HG02981 (cell line): ENCODE results near the gene UFSP2.

ENCODE experiments used
- ATAC-seq: cut with Tn5 transposase; IDR thresholded peaks from one replicate; pipeline ENCODE4 v1.9.1; 2021; ENCODE audit warnings: mild to moderate bottlenecking, moderate library complexity; ENCODE audit not compliant: unreplicated experiment

UFSP2 gene

DNA sequence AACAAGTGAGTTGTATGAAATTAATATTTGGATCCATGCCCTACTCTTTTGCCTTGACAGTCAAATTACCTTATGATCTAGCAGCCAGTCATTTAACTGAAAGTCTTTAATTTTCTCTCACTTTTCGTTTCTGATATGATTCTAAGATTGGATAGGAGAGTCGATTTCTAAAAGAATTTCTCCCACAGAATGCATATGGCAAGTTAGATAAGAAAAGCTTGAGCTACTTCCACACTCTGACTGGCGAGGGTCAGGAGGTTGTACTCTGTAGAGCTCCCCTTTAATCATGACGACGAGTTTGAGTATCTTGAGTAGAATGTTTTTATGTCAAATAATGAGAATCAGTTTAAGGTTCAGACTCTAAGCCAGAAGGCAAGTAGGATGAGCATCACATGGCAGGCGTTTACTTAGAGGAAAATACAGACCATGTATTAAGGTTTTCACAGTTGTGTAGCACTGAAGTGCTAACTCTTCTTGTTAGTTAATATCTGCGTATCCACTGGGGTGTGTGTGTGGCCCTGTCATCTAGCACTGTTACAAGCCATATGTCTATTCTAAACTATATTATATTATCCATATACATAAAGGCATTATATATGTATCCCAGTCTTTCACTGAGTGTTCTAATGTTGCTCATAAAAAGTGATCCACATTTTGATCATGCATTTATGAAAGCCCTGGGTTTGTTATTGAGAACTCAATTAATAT is 67.9 kb downstream of the UFSP2 start:
- no peak for ATAC-seq

DNA sequence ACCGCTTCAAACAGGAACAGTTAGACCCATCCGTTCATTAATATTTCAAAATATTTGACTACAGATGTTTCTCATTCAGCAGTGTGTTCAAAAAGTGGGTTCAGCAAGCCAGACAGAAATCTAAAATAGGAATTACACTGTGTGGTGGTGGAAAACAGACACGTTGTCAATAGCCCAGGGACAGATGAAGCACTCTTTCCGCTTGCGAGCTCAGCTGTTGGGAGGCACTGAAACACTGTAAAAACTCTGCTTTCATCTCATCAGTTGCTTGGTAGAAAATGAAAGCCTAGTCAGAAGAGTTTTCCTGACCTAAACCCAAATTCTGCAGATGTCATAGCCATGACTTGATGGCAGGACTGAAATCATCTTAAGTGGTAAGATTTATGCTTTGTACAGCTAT is 68.6 kb downstream of the UFSP2 start:
- no peak for ATAC-seq

DNA sequence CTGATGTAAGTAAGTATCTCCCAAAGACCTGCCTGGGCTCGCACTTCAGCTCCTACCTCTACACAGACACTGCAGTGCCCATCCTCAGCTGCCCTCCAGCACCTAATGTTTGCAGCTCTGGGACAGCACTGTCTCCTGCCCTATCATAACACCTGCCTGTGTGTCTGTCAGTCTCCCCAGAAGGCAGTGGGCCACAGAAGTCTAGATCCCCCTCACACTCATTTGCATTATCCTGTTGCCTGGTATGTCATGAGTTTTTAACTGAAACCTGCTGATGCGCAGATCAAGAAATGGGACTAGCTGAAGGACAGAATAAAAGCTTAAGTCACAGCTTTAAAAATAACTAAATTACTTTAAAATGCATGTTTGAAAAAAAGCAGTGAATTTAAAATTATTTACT is 73.0 kb downstream of the UFSP2 start:
- no peak for ATAC-seq

DNA sequence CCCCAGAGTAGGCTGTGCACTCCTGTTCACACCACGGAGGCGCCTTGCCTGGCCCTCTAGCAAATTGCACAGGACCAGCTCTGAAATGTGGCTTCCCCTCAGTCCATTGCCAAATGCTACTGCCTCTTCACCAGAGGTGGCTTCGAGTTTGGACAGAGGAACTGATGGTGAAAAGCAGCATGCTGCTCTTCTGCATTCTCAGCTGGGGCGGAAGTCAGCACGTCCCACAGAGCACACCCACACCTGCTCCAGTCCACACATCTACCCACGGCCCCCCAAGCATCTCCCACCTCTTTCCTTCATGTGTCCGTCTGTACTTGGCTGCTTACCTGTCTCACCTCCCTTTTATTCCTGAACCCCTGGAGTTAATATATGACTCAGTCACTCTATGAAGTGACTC is 73.6 kb downstream of the UFSP2 start:
- no peak for ATAC-seq

DNA sequence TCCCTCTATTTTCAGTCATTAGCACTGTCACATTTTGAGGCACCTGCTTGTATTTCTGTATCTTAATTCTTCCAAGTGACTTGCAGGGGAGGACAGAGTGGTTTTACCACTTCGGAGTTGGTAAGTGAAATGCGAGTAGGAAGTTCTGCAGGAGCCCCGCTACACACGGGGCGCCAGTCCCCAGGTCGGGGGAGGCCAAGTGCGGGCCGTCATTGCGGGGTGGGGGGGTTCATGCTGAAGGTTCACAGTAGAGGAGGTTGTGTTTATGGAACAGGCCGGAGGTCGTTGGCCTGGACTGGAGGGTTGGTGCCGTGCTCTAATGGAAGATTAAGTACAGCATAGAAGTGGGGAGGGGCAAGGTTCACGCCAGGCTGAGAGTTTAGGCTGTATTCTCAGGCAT is 74.1 kb downstream of the UFSP2 start:
- no peak for ATAC-seq
